Measurements from ENCODE around the gene LMNTD2. TPM values are rescaled to one million over a fixed set of nuclear protein-coding genes. Genes with fewer than 3 reads are reported as not detected.
"Not testable (repeated sequence)": the region's sequence is repeated elsewhere in the genome, so short reads cannot be mapped to it uniquely, and the experiment has no call there.

LMNTD2 gene
- total RNA-seq, 2 experiments from 2014 or later: 0.23 to 1.3 TPM

- Mint-ChIP-seq H3K4me1 (no peaks in the 10 kb centered on the region), H3K36me3 (peaks cover 3% of the 10 kb centered on the region), H3K9me3 (ENCODE audit: low read depth) (no peaks in the 10 kb centered on the region), H3K27ac (no peak overlapping the region), H3K27me3 (no peaks in the 10 kb centered on the region), H3K4me3 (no peak overlapping the region)
- ATAC-seq: no peak
- CTCF ChIA-PET: no interaction called here
- no peak for DNase-seq
Measured at GRCh38 chr11:528166-528814, 32.2 kb downstream of the LMNTD2 start.

- H3K36me3 Mint-ChIP-seq: no peaks in the 10 kb centered on the region
- ATAC-seq: no peak
- no peak for DNase-seq
- H3K9me3 Mint-ChIP-seq (ENCODE audit: low read depth): no peaks in the 10 kb centered on the region
- no peaks in the 10 kb centered on the region for H3K27me3 Mint-ChIP-seq
- CTCF ChIA-PET: no interaction called here
- no peak overlapping the region for H3K27ac Mint-ChIP-seq
- no peaks in the 10 kb centered on the region for H3K4me1 Mint-ChIP-seq
- no peak overlapping the region for H3K4me3 Mint-ChIP-seq
Measured at GRCh38 chr11:526192-526591, 34.3 kb downstream of the LMNTD2 start.

GRCh38 chr11:521177-521688, 39.3 kb downstream of the LMNTD2 start:
- peaks cover 3% of the 10 kb centered on the region for H3K36me3 Mint-ChIP-seq
- peaks cover 3% of the 10 kb centered on the region for H3K9me3 Mint-ChIP-seq (ENCODE audit: low read depth)
- no peaks in the 10 kb centered on the region for H3K27me3 Mint-ChIP-seq
- no peak for DNase-seq
- no peak for ATAC-seq
- no peak overlapping the region for H3K27ac Mint-ChIP-seq
- CTCF ChIA-PET: interaction anchor here (1.2 to 2.1 kb wide), 3 partner anchors 12 to 34 kb away, joined by 3 to 13 read pairs (median 6); no protein-coding TSS in a partner anchor
- no peak overlapping the region for H3K4me3 Mint-ChIP-seq
- H3K4me1 Mint-ChIP-seq: peaks cover 6% of the 10 kb centered on the region

GRCh38 chr11:520428-521176, 39.9 kb downstream of the LMNTD2 start:
- no peak for ATAC-seq
- no peak overlapping the region for H3K4me3 Mint-ChIP-seq
- peaks cover 7% of the 10 kb centered on the region for H3K36me3 Mint-ChIP-seq
- peaks cover 6% of the 10 kb centered on the region for H3K4me1 Mint-ChIP-seq
- DNase-seq: no peak
- H3K9me3 Mint-ChIP-seq (ENCODE audit: low read depth): peaks cover 6% of the 10 kb centered on the region
- CTCF ChIA-PET: interaction anchor here (1.1 to 2.8 kb wide), 5 partner anchors 13 to 181 kb away, joined by 3 to 27 read pairs (median 6); partner anchors contain the start of gene HRAS
- no peaks in the 10 kb centered on the region for H3K27me3 Mint-ChIP-seq
- no peak overlapping the region for H3K27ac Mint-ChIP-seq

GRCh38 chr11:518463-519202, 41.9 kb downstream of the LMNTD2 start:
- CTCF ChIA-PET: interaction anchor here (0.5 to 3.7 kb wide), 43 partner anchors 8 to 312 kb away, joined by 3 to 48 read pairs (median 4); partner anchors contain the start of genes HRAS, IFITM2, PHRF1 and PTDSS2
- peak; percentile 97 for ATAC-seq
- no peaks in the 10 kb centered on the region for H3K27me3 Mint-ChIP-seq
- peak overlapping the region; percentile 58 for H3K4me3 Mint-ChIP-seq
- peaks cover 6% of the 10 kb centered on the region for H3K4me1 Mint-ChIP-seq
- peaks cover 6% of the 10 kb centered on the region for H3K9me3 Mint-ChIP-seq (ENCODE audit: low read depth)
- DNase-seq: peak; percentile 90
- peak overlapping the region; percentile 64 for H3K27ac Mint-ChIP-seq
- H3K36me3 Mint-ChIP-seq: peaks cover 7% of the 10 kb centered on the region

GRCh38 chr11:516918-517685, 43.4 kb downstream of the LMNTD2 start:
- H3K27me3 Mint-ChIP-seq; H3K9me3 Mint-ChIP-seq (ENCODE audit: low read depth); H3K4me3 Mint-ChIP-seq; H3K27ac Mint-ChIP-seq; H3K4me1 Mint-ChIP-seq; DNase-seq; ATAC-seq: not testable (repeated sequence)
- H3K36me3 Mint-ChIP-seq: peaks cover 10% of the 10 kb centered on the region
- CTCF ChIA-PET: interaction anchor here (1.3 to 3.7 kb wide), 4 partner anchors 19 to 211 kb away, joined by 3 to 48 read pairs (median 3); partner anchors contain the start of genes HRAS and PTDSS2

GRCh38 chr11:516400-516799, 44.1 kb downstream of the LMNTD2 start:
- CTCF ChIA-PET: interaction anchor here (1.3 to 3.7 kb wide), 3 partner anchors 19 to 110 kb away, joined by 3 to 48 read pairs (median 3); partner anchors contain the start of genes HRAS and PTDSS2

GRCh38 chr11:515131-515530, 45.4 kb downstream of the LMNTD2 start:
- Mint-ChIP-seq H3K4me1 (peaks cover 6% of the 10 kb centered on the region), H3K4me3 (no peak overlapping the region), H3K27me3 (no peaks in the 10 kb centered on the region), H3K27ac (no peak overlapping the region), H3K9me3 (ENCODE audit: low read depth) (peaks cover 6% of the 10 kb centered on the region), H3K36me3 (peaks cover 12% of the 10 kb centered on the region)
- DNase-seq (no peak), ATAC-seq (no peak)
- CTCF ChIA-PET: interaction anchor here (1.3 kb wide), 1 partner anchor 11 kb away, joined by 3 read pairs; no protein-coding TSS in a partner anchor

More at GRCh38 chr11:516400-516799, 44.1 kb downstream of the LMNTD2 start:
- DNase-seq: no peak
- peaks cover 6% of the 10 kb centered on the region for H3K4me1 Mint-ChIP-seq
- H3K36me3 Mint-ChIP-seq: peaks cover 10% of the 10 kb centered on the region
- no peak overlapping the region for H3K4me3 Mint-ChIP-seq
- no peak for ATAC-seq
- peaks cover 6% of the 10 kb centered on the region for H3K9me3 Mint-ChIP-seq (ENCODE audit: low read depth)
- no peaks in the 10 kb centered on the region for H3K27me3 Mint-ChIP-seq
- no peak overlapping the region for H3K27ac Mint-ChIP-seq

- Mint-ChIP-seq H3K27me3 (no peaks in the 10 kb centered on the region), H3K27ac (no peak overlapping the region), H3K4me3 (no peak overlapping the region), H3K36me3 (peaks cover 17% of the 10 kb centered on the region), H3K9me3 (ENCODE audit: low read depth) (peaks cover 6% of the 10 kb centered on the region), H3K4me1 (peaks cover 6% of the 10 kb centered on the region)
- no peak for ATAC-seq
- CTCF ChIA-PET: interaction anchor here (1.3 to 1.5 kb wide), 2 partner anchors 10 to 66 kb away, joined by 3 to 4 read pairs; no protein-coding TSS in a partner anchor
- DNase-seq: no peak
Measured at GRCh38 chr11:514606-515005, 45.9 kb downstream of the LMNTD2 start.

- DNase-seq: no peak
- Mint-ChIP-seq H3K9me3 (ENCODE audit: low read depth) (peaks cover 6% of the 10 kb centered on the region), H3K27me3 (no peaks in the 10 kb centered on the region), H3K36me3 (peaks cover 20% of the 10 kb centered on the region), H3K4me1 (peaks cover 4% of the 10 kb centered on the region), H3K4me3 (no peak overlapping the region), H3K27ac (no peak overlapping the region)
- no peak for ATAC-seq
- CTCF ChIA-PET: interaction anchor here (1.5 kb wide), 1 partner anchor 65 kb away, joined by 4 read pairs; no protein-coding TSS in a partner anchor
Measured at GRCh38 chr11:512761-513595, 47.6 kb downstream of the LMNTD2 start.

GRCh38 chr11:508956-509355, 51.6 kb downstream of the LMNTD2 start:
- Mint-ChIP-seq H3K36me3 (peaks cover 14% of the 10 kb centered on the region), H3K27me3 (no peaks in the 10 kb centered on the region), H3K4me1 (peaks cover 22% of the 10 kb centered on the region), H3K9me3 (ENCODE audit: low read depth) (no peaks in the 10 kb centered on the region), H3K27ac (no peak overlapping the region), H3K4me3 (no peak overlapping the region)
- CTCF ChIA-PET: interaction anchor here (0.9 to 2.4 kb wide), 5 partner anchors 9 to 58 kb away, joined by 3 to 12 read pairs (median 3); partner anchors contain the start of gene HRAS
- DNase-seq (no peak), ATAC-seq (no peak)
